Measurements from ENCODE around the gene DHRS7.

DNA sequence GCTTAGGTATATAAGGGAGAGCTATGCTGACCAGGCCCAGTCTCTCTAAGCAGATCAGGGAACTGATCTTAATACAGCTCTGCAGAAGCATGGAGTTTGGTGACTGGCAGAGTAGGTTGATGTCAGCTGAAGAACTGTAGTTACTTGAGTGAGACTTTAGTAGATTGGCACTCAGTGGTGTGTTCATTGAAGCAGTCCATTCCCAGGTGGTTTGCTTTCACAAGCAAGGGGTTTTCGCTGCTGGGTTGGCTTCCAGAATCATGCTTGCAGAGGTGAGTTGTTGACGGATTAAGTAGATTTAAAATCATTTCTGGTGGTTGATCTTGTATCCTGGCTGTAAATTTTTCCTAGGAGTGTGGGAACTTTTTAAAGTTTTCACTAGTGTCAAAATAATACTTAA, 6.5 kb upstream of the DHRS7 start:
- no peak for TF ChIP-seq POLR2AphosphoS5 (IDR thresholded peaks at IDR 0.05; ENCODE audit: insufficient read depth, low read depth, low read length)
- TF ChIP-seq, protein P1, sequence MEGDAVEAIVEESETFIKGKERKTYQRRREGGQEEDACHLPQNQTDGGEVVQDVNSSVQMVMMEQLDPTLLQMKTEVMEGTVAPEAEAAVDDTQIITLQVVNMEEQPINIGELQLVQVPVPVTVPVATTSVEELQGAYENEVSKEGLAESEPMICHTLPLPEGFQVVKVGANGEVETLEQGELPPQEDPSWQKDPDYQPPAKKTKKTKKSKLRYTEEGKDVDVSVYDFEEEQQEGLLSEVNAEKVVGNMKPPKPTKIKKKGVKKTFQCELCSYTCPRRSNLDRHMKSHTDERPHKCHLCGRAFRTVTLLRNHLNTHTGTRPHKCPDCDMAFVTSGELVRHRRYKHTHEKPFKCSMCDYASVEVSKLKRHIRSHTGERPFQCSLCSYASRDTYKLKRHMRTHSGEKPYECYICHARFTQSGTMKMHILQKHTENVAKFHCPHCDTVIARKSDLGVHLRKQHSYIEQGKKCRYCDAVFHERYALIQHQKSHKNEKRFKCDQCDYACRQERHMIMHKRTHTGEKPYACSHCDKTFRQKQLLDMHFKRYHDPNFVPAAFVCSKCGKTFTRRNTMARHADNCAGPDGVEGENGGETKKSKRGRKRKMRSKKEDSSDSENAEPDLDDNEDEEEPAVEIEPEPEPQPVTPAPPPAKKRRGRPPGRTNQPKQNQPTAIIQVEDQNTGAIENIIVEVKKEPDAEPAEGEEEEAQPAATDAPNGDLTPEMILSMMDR (IDR thresholded peaks at IDR 0.05; ENCODE audit: extremely low read depth in 1 of 2, insufficient read depth in 1 of 2, low read depth in 1 of 2, low read length in 2 of 2), result no peak
- TF ChIP-seq POLR2A (IDR thresholded peaks at IDR 0.05; ENCODE audit: low read depth, low read length), result no peak
- no peak for TF ChIP-seq EZH2 (IDR thresholded peaks at IDR 0.05; ENCODE audit: borderline replicate concordance, low read depth, low read length, severe bottlenecking)
- TF ChIP-seq, protein P2, sequence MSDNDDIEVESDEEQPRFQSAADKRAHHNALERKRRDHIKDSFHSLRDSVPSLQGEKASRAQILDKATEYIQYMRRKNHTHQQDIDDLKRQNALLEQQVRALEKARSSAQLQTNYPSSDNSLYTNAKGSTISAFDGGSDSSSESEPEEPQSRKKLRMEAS (IDR thresholded peaks at IDR 0.05; ENCODE audit: insufficient read depth, insufficient read length), result no peak
- TF ChIP-seq JUN (IDR thresholded peaks at IDR 0.05; ENCODE audit: borderline replicate concordance, insufficient read depth, insufficient read length, low read depth), result no peak
- TF ChIP-seq GATA2 (IDR thresholded peaks at IDR 0.05; ENCODE audit: insufficient read depth, insufficient read length, low read depth, low read length), result no peak
- TF ChIP-seq MYC (IDR thresholded peaks at IDR 0.05; ENCODE audit: low read depth, low read length), result no peak
- no peak for TF ChIP-seq FOS (IDR thresholded peaks at IDR 0.05; ENCODE audit: borderline replicate concordance, insufficient read depth, low read length)
